RWPE1 (cell line): ENCODE results near the gene PPARGC1A.

Source experiments
- CTCF ChIA-PET: fragments of 350-600 bp; sonication (Branson Sonifier 250); formaldehyde crosslinking; extraction: SDS; loops from one replicate; lab custom pipeline; 2021; lab: Yijun Ruan, JAX
- POLR2A ChIA-PET: fragments of 400-600 bp; formaldehyde crosslinking; extraction: SDS; loops from one replicate; lab custom pipeline; 2020; ENCODE audit warnings: antibody characterized with exemption; ENCODE audit not compliant: low non-redundant PET; lab: Yijun Ruan, JAX
- DNase-seq: peaks from one replicate; pipeline ENCODE4 v3.0.0; 2012; ENCODE audit warnings: low spot score
- H3K27ac ChIP-seq: fragments of 450-650 bp; 2 replicates; pipeline ENCODE4 v1.5.1; 2017
- TF ChIP-seq, protein P1 (sequence below): fragments of 450-650 bp; conservative IDR thresholded peaks from 2 replicates; pipeline ENCODE4 v1.5.1; 2017; ENCODE audit warnings: low read depth, mild to moderate bottlenecking

PPARGC1A gene

DNA sequence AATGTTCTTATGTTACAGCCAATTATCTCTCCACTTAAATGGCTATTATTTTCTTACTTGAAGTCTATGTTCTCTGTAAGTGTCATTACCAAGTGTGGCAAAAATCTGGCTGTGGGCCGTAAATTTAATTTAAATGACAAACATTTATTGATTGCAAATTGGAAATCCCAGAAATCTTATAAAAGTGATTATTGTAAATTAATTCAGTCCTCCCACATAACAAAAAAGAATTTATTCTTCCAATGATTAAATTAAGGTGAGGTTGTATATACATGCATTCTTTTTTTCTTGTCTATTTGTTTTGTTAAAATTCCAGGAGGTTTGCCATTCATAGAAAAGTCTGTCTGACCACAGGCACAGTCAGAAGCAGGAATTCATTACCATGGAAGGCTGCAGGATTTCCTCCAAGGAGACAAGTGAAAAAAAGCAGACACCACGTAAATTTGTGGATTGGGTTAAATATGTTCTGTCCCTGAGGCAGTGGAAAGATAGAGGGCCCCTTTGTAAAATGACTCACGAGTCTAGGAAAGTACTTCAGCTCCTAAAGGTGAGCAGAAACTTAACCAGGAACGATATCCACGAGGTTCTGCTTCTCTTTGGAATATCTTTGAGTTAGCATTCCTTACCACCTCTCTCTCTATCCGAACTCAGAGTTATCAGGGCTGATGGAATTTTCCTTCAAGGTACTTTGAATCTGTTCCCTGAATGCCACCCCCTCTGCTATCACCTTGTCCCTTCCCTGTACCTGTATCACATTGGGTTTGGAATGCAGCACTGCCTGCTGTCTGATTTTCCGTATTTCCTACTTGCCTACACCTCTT is 10.7 kb downstream of the PPARGC1A start:
- DNase-seq, result no peak
- TF ChIP-seq, protein P1, sequence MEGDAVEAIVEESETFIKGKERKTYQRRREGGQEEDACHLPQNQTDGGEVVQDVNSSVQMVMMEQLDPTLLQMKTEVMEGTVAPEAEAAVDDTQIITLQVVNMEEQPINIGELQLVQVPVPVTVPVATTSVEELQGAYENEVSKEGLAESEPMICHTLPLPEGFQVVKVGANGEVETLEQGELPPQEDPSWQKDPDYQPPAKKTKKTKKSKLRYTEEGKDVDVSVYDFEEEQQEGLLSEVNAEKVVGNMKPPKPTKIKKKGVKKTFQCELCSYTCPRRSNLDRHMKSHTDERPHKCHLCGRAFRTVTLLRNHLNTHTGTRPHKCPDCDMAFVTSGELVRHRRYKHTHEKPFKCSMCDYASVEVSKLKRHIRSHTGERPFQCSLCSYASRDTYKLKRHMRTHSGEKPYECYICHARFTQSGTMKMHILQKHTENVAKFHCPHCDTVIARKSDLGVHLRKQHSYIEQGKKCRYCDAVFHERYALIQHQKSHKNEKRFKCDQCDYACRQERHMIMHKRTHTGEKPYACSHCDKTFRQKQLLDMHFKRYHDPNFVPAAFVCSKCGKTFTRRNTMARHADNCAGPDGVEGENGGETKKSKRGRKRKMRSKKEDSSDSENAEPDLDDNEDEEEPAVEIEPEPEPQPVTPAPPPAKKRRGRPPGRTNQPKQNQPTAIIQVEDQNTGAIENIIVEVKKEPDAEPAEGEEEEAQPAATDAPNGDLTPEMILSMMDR, result no peak
- POLR2A ChIA-PET, result no interaction called here
- no peak overlapping the region for H3K27ac ChIP-seq
- CTCF ChIA-PET, result no interaction called here

DNA sequence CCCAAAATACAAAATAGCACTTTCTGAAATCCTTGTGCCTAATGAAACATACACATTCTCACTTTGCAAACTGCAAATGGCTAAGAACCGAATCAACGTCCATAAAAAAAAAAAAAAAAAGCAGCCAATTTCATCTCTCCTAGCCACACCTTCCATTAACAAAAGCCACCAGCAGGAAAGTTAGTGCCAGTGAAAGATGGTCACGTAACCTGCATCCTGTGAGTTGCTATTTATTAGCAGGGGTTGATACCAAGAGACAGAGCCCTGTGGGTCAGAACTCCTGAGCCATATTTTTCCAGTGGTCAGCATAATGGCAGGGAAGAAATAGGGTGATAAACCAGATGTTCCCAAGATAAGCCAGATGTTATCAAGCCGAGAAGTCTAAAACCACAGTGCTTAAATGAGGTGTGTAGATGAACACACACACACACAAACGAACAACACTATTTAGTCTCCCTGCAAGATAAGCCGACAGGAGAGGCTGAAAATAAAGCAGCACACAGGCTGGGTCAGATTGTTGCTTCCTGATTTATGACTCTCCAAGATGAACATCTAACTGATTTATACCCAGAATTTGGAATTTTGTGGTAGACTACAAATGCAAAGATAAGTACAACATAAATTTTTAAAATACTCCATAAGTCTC is 11.5 kb downstream of the PPARGC1A start:
- no peak for DNase-seq
- TF ChIP-seq, protein P1, result no peak
- ChIA-PET CTCF (no interaction called here), POLR2A (no interaction called here)
- H3K27ac ChIP-seq, result no peak overlapping the region

DNA sequence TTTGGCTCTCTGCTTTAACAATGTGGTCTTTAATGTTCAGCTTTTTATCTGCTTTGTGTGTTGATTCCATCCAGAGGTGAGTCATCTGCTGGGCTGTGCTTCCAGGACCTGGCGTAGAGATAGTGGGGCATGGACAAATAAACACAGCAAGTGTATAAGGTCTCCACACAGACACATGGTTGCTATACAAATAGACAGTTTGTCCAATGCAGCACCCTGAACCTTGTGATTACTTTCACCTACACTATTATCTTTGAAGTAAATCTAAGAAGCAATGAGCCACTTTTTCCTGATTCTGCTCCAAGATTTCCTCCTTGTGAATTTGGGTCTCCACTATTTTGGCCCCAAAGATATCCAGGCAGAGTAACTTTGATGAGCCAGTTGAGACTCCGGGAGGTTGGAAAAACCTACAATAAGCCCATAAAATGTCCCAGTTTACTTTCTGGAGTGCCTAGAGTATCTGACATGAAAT is 12.1 kb downstream of the PPARGC1A start:
- ChIA-PET CTCF (no interaction called here), POLR2A (no interaction called here)
- DNase-seq, result no peak
- H3K27ac ChIP-seq, result no peak overlapping the region
- TF ChIP-seq, protein P1, result no peak

DNA sequence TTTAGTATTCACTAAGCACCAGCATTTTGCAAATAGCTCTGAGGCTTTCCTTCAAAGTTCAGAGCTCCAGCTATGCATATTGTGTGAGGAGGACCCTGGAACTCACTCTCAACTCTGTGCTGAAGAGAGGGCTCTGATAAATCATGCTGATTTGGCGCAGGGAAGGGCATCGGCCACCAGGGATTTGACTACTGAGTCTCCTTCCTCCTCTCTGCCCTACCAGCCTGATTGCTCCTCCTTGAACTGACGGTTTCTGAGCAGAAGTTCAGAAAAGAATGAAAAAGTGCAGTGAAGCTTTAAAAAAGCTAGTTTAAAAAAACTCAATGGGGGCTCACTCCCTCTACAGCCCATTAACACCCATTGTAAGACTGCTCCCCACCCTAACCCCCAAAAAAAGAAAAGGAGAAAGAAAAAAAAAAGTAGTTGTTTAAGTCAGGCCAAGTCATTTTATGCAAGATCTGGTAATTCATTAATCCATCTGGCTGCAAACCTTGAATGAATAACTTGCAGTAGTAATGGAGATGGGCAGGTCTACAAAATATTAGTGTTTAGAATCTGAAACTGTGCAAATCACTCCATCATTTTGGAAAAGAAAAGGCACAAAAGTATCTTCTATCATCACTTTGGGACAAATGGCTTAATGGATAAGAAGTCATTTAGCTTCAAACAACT is 13.3 kb downstream of the PPARGC1A start:
- DNase-seq, result no peak
- TF ChIP-seq, protein P1, result no peak
- no peak overlapping the region for H3K27ac ChIP-seq
- POLR2A ChIA-PET, result no interaction called here
- CTCF ChIA-PET, result no interaction called here

DNA sequence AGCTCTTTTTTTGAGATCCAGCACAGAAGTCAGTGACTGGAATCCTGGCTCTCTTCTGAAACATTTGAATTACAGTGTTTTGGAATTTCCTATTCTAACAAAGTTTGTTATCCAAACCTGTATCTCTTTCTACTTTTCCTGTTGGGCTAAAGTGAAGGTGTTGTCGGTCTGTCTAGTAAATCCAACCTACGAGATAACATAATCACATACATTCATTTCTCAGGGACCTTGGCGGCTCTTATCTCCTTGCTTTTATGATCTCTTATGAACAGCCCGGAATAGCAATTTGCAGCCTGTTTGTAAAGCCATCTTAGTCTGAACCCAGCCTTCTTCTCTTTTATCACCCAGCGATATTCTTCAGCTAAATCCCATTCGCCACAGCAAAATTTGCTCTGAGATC is 14.5 kb downstream of the PPARGC1A start:
- no peak for DNase-seq
- TF ChIP-seq, protein P1, result no peak
- no peak overlapping the region for H3K27ac ChIP-seq
- ChIA-PET CTCF (no interaction called here), POLR2A (no interaction called here)

DNA sequence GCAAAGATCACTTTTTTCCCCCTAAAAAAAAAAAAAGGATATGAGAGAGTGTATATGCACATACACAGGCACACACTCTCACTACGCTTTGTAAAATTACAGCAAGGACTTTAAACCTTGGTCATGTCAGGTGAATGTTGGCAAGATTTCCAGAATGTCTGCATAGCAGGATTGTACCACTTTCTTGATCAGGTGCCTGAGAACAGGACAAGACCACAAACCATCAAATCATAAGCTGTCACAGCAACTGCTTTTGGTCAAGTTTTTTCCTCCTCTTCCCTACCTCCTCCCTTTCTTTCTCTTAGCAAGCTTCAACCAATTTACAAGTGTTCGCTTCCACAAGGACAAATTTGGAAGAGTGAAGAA is 15.3 kb downstream of the PPARGC1A start:
- TF ChIP-seq, protein P1, result no peak
- DNase-seq, result no peak
- ChIA-PET POLR2A (no interaction called here), CTCF (no interaction called here)
- no peak overlapping the region for H3K27ac ChIP-seq
